Measurements from ENCODE around the gene HBG2.

HBG2 gene

GRCh38 chr11:5231111-5231510 is 23.5 kb downstream of the HBG2 start:
- no peak for DNase-seq (ENCODE audit: extremely low read depth in 1 of 2, low read depth in 1 of 2)

GRCh38 chr11:5230266-5230665 is 24.3 kb downstream of the HBG2 start:
- DNase-seq (ENCODE audit: extremely low read depth in 1 of 2, low read depth in 1 of 2): no peak

DNA sequence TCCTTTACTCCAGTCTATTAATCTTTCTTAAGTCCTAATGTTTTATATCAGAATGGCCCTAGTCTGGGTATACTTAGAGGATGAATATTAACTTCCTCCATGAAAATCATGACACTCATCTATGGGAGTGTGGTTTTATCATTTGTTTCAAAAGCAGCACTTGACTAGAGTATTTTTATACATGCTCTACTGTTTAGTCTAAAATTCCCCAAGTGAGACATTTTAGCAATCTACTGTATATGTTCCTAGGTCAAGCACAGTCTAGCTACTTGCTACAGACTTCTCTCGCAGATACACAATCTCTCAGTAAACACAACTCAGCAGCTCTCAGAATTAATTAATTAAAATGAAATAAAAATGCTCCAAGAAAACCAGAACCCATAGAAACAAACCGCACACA is 24.8 kb downstream of the HBG2 start:
- DNase-seq (ENCODE audit: extremely low read depth in 1 of 2, low read depth in 1 of 2): no peak

DNA sequence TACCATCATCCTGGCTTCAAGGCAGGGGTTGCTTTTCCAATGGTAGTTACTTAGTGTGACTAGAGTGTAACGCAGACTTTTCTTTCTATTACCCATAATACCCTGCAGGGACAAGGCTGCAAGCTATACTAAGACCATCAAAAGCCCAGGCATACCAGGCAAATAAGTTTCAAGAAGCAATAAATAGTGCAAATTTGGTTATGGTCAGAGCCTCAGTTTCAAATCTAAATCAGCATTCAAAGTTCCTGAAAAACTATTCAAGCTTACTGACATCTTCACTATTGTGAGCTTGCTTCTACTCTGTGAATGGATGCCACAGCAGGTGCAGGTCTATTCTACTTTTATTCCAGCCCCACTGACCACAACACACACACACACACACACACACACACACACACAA is 25.2 kb downstream of the HBG2 start:
- DNase-seq (ENCODE audit: extremely low read depth in 1 of 2, low read depth in 1 of 2): no peak

GRCh38 chr11:5228124-5228523 is 26.5 kb downstream of the HBG2 start:
- DNase-seq (ENCODE audit: extremely low read depth in 1 of 2, low read depth in 1 of 2): no peak

DNA sequence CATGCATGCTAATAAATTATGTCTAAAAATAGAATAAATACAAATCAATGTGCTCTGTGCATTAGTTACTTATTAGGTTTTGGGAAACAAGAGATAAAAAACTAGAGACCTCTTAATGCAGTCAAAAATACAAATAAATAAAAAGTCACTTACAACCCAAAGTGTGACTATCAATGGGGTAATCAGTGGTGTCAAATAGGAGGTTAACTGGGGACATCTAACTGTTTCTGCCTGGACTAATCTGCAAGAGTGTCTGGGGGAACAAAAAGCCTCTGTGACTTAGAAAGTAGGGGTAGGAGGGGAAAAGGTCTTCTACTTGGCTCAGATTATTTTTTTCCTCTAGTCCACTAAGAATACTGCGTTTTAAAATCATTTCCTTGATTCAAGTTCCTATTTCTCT is 26.9 kb downstream of the HBG2 start:
- DNase-seq (ENCODE audit: extremely low read depth in 1 of 2, low read depth in 1 of 2): no peak

DNA sequence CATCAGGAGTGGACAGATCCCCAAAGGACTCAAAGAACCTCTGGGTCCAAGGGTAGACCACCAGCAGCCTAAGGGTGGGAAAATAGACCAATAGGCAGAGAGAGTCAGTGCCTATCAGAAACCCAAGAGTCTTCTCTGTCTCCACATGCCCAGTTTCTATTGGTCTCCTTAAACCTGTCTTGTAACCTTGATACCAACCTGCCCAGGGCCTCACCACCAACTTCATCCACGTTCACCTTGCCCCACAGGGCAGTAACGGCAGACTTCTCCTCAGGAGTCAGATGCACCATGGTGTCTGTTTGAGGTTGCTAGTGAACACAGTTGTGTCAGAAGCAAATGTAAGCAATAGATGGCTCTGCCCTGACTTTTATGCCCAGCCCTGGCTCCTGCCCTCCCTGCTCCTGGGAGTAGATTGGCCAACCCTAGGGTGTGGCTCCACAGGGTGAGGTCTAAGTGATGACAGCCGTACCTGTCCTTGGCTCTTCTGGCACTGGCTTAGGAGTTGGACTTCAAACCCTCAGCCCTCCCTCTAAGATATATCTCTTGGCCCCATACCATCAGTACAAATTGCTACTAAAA is 27.8 kb downstream of the HBG2 start, which contains the start of gene HBB:
TSS of gene HBB (minus strand) at position 340 of the 579 bp plus-strand sequence. CDS start at position 290, 50 bp downstream.
- no peak for DNase-seq (ENCODE audit: extremely low read depth in 1 of 2, low read depth in 1 of 2)

- DNase-seq (ENCODE audit: extremely low read depth in 1 of 2, low read depth in 1 of 2): no peak
These were observed 29.1 kb downstream of the HBG2 start for GRCh38 chr11:5225480-5225871.

GRCh38 chr11:5224538-5225479 is 29.8 kb downstream of the HBG2 start:
- DNase-seq (ENCODE audit: extremely low read depth in 1 of 2, low read depth in 1 of 2): no peak

- DNase-seq (ENCODE audit: extremely low read depth in 1 of 2, low read depth in 1 of 2): no peak
These were observed 30.9 kb downstream of the HBG2 start for GRCh38 chr11:5223686-5224085.

- DNase-seq (ENCODE audit: extremely low read depth in 1 of 2, low read depth in 1 of 2): no peak
These were observed 31.4 kb downstream of the HBG2 start for GRCh38 chr11:5223146-5223545.

GRCh38 chr11:5210376-5210885 is 44.1 kb downstream of the HBG2 start:
- DNase-seq (ENCODE audit: extremely low read depth in 1 of 2, low read depth in 1 of 2): no peak

DNA sequence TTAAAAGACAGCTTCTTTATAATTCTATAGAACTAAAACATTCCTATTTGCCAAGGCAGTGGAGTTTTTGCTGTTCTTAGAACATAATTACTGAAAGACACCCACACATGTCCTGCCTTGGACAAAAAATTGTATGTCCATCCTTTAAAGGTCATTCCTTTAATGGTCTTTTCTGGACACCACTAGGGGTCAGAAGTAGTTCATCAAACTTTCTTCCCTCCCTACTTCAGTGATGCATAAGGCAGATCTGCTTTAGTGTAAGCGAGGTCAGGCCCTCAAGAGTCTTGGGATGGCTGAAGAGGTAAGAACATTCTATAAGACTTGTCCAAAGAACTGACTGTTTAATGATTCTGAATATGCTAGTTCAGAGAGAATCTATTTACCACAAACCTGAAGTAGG is 49.8 kb downstream of the HBG2 start:
- no peak for DNase-seq (ENCODE audit: extremely low read depth in 1 of 2, low read depth in 1 of 2)

DNA sequence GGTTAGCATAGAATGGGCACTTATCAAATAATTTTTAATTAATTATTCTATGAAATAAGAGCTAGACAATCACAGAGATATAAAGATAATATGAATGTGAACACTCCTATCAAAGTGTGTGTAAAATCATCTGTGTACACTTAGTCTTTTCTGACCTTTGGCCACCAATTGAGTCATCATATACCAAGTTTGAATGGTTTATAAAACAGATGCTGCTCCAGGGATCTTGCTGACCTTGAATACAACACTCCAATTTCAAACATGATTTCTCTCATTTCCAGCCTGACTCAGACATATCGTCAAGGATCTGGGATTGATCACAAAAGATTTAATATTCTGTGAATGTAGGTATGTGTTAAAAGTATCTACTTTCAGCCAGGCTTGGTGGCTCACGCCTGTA is 51.2 kb downstream of the HBG2 start:
- no peak for DNase-seq (ENCODE audit: extremely low read depth in 1 of 2, low read depth in 1 of 2)

Measured in stimulated activated CD8-positive, alpha-beta memory T cell treated with anti-CD3 and anti-CD28 coated beads, Interleukin-7, amount 100 ng/mL, for 48 hours (primary cell).